GDM1 (cell line): ENCODE results near the gene SRRM3.
A peak's percentile ranks its signal among the peaks of the same experiment; 100 is the strongest.
"Not testable (repeated sequence)": the region's sequence is repeated elsewhere in the genome, so short reads cannot be mapped to it uniquely, and the experiment has no call there.

Experiments used
- DNase-seq: peaks from one replicate; lab custom pipeline; 2025; lab: John Stamatoyannopoulos, UW

SRRM3 gene, protein sequence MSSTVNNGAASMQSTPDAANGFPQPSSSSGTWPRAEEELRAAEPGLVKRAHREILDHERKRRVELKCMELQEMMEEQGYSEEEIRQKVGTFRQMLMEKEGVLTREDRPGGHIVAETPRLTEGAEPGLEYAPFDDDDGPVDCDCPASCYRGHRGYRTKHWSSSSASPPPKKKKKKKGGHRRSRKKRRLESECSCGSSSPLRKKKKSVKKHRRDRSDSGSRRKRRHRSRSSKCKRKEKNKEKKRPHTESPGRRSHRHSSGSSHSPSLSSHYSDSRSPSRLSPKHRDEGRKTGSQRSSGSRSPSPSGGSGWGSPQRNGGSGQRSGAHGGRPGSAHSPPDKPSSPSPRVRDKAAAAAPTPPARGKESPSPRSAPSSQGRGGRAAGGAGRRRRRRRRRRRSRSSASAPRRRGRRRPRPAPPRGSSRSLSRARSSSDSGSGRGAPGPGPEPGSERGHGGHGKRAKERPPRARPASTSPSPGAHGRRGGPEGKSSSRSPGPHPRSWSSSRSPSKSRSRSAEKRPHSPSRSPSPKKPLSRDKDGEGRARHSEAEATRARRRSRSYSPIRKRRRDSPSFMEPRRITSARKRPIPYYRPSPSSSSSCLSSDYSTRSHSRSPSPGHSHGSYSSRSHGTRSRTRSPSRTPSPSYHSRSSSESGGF

DNA sequence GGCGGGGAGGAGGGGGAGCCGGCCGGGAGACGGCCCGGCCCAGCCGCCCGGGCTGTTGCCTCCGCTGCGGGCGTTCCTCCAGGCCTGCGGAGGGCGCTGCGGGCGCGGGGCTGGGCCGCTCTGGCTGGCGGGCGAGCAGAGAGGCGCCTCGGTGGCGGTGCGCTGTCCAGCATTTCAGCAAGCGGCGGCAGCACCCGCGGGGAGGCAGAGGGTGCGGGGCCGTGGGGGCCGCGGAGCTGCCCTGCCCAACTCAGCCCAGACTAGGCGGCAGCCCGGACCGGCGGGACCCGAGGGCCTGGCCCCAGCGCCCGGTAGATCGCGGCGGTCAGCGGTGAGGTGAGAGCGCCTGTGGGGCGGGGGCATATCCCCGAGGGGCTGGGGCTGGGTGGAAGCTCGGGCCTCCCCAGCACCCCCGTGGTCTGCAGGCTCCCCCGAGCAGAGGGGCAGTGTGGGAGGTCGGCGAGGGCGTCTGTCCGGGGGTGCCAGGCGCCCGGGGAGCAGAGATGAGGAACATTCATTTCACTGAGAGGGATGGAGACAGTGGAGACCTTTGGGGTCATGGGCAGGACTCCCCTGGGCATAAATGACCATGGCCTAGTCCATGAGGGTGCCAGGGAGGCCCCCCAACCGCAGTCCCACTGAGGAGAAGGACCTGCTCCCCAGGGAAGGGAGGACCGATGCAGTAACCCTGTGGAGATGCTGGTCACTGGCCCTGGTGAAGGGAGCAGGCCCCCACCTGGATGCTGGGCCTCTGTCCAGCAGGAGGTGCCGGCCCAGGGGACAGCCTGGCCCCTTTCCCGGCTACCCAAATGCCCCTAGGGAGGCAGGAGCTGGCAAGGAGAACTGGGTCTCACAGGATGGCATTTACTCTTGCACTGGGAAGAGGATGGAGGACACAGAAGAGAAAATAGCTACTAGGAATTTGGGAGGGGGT is at the start of gene SRRM3:
SRRM3 (plus strand) TSS at position 165 of the 934 bp plus-strand sequence. CDS start 33,171 bp downstream, outside the sequence.
- peak; percentile 58 for DNase-seq

DNA sequence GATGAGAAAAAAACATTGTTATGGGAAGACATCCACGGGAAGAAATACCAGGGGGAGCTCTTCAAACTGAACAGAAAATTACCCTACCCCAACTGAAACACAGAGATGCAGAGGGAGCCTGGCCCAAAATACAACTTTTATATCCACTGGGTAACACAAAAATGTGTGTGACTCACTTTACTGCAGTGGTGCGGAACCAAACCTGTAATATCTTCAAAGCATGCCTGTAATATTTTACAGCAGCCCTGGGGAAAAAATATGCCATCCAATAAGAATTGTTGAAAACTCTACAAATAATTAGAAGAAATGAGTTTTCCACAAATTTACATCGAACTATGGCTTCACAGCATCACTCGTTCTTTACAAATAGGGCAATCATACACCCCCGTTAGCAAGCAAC is 49.8 kb upstream of the SRRM3 start:
- DNase-seq, result no peak

DNA sequence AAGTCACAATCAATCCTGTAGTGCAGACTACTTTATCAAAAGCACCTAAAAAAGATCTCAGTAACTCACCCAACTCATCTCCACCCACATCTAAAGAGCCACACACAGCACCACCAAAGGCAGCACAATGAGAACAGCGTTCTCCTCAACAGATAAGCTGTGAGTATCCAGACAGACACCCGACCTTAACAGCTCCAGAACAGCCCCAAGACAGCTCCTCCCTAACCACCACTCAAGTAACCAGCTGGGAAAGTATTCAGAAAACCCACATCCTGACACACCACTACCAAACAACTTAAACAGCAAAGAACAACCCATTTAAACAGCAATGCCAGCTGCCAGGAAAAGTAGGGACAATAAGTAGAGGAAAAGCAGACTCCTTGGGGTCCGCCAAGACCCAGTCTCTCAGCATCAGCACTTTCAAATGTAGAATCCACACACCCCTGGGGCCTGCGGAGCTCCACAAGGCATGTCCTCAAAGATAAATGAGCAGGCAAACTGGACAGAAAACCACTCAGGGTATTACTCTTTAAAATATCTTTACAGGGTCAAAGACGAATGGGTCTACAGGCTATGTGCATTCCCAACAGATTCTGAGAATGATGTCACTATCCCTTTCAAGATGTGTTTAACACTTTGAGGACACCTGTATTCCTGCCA is 48.0 kb upstream of the SRRM3 start:
- not testable (repeated sequence) for DNase-seq

DNA sequence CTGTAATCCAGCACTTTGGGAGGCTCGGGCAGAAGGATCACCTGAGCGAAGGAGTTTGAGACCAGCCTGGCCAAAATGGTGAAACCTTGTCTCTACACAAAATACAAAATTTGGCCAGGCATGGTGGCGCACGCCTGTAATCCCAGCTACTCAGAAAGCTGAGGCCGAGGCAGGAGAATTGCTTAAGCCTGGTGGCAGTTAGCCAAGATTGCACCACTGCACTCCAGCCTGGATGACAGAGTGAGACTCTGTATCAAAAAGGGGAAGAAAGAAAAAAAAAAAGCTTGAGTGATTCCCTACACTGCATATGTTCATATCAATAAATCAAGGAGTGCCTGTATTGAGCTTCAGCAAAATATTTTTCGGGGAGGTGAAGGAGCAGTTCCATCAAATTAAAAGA is 45.8 kb upstream of the SRRM3 start:
- DNase-seq, result peak; percentile 49

DNA sequence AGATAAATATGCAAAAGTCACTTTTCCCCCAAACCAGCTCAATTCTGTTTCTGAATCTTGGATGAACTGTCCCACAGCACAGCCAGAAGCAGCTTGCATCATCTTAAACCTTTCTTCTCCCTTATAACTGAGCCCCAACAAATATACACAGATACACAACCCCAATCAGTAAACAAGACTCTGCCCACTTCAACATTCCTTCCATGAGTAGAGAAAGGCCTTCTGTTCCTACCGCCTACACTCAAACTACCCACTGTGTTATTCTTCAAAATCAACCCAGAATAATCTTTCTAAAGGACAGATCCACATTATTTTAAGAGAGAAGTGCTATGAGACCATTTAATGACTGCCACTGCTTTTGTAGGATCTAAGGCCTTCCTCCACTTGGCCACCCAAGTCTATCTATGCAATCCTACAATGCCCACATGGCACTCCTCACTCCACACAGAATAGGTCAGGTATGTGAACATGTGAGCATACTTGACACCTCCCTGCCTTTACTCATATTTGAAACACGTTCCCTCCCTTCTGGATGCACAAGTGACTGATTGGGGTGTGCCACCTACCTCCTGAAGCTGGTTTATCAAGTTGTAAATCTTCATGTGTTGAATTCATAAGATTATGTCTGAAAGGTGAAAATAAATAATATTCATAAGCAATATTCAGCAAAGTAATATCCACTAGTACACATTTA is 44.6 kb upstream of the SRRM3 start:
- not testable (repeated sequence) for DNase-seq

DNA sequence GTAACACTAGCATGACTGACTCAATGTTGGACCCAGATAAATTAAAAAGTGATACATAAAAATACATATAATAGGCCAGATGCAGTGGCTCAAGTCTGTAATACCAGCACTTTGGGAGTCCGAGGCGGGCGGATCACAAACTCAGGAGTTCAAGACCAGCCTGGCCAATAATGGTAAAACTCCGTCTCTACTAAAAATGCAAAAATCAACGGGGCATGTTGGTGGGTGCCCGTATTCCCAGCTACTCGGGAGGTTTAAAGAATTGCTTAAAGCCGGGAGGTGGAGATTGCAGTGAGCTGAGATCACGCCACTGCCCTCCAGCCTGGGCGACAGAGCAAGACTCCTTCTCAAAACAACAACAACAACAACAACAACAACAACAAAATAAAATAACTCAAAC is 43.3 kb upstream of the SRRM3 start:
- not testable (repeated sequence) for DNase-seq

DNA sequence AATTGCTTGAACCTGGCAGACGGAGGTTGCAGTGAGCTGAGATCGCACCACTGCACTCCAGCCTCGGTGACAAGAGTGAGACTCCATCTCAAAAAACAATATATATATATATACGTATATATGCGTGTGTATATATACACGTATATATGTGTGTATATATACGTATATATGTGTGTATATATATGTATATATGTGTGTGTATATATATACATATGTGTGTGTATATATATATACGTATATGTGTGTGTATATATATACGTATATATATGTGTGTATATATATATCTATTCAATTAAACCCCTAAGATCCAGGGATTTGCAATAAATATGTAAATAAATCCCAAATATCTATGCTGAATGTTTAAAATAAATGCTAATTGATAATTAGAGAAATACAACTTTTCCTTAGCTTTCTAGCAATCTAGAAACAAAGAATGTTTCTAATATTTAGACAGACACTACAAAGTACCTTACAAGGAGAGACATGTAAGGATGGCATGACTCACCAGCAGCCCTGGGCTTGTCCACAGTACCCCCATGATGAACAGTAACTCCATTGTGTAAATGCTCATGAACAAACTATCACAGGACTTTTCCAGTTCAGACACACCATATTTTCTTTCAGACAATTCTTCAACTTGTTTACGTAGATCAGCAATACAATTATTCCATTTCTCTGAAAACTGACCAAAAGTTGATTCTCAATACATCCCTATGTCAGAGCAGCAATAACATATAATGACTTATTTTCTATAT is 39.1 kb upstream of the SRRM3 start:
- DNase-seq, result not testable (repeated sequence)

DNA sequence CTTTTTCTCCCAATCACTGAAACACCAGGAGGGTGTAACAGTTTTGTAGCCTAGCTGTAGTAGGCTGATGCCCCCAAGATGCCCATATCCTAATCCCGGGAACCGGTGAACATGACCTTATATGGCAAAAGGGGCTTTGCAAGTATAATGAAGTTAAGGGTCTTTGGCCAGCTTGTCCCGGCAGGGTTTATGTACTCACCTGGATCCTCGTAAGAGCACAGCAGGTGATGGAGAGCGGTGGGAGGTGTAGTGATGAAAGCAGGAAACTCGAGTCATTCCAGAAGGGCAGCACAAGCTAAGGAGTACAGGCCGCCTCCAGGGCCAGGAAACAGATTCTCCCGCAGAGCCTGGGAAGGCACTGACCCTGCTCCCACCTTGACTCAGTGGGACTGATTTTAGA is 37.9 kb upstream of the SRRM3 start:
- DNase-seq, result not testable (repeated sequence)

DNA sequence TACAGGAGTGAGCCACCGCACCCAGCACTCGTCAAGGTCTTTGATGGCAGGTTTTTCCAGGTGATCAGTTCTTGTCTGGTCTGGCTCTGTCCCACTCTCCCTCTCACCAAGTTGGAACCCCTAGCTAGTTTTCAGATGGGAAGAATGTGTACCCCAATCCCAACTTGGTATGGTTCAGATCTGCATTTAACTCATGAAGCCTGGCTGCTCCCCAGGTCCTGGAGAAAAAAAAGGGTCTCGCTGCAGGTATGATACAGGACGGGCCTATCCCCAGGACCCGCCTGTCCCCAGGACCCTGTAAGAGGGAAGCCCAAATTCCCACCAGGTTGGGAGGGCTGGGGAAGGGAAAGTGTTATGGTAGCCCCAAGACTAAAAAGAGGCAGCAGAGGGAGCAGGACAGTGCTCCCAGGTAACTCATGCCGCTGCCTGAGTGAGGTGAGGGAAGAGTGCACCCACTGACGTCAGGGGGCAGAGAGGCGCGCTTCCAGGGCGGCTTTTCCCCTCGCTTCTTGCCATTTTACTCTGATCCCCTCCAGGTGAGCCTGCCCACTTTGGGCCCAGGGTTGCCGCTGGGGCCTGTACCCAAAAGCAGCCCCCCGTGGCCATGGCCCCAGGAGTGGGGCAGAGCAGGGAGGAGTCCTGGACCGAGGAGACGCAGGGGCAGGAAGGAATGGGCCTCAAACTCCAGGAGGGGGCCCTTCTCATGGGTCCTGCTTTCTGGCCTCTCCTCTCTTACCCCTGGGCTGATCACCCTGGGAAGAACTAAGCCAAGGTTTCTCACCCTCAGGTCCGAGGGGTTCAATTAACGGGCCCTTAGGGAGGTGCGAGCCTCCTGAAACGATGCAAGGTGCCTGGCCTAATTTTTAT is 36.4 kb upstream of the SRRM3 start:
- DNase-seq, result no peak

DNA sequence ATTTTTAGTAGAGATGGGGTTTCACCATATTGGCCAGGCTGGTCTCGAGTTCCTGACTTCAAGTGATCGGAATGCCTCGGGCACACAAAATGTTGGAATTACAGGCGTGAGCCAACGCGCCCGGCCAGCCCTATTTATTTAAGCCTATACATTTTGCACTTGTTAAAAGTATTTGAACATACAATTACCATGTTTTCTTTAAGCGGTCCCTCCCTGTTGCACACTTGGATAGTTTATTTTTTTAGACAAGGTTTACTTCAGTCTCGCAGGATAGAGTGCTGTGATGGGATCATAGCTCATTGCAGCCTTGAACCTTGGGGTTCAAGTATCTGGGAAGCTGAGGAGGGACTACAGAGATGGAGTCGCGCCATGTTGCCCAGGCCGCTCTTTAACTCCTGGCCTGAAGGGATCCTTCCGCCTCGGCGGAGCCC is 35.7 kb upstream of the SRRM3 start:
- DNase-seq, result no peak

DNA sequence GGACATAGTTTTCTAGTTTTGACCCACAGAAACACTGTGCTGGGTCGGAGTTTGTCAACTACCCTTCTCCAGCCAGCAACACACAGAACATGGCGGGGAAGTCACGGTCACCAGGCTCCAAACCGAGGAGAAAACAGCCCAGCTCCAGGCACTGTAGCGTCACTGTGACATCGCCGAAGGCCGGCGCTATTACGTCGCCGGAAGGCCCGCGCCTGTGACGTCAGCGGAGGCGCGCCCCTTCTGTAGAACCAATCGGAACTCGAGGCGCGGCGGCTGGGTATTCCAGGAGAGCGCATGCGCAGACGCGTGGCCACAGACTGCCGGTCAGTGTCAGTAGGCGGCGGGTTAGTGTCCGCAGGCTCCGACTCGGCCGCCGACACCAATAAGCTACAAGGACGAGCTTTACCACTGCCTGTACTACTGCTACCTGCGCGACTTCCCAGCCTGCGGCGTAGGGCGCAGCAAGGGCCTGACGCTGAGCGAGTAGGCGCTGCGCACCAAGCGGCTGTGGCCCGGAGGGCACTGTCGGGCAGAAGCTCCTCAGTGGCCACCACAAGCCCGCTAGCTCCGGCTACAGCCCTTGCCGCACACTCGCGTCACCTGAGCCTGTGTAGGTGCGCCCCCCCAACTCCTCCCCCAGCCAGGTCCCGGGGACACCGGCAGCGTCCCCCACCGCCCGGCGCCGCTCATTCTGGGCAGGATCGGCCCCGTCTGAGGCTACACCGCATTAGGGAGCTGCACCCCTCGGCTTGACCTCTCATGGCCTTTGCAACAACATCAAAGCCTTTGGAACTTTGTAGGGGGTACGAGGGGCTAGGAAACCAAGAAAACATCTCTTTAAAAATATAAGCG is 35.1 kb upstream of the SRRM3 start:
- peak; percentile 85 for DNase-seq

DNA sequence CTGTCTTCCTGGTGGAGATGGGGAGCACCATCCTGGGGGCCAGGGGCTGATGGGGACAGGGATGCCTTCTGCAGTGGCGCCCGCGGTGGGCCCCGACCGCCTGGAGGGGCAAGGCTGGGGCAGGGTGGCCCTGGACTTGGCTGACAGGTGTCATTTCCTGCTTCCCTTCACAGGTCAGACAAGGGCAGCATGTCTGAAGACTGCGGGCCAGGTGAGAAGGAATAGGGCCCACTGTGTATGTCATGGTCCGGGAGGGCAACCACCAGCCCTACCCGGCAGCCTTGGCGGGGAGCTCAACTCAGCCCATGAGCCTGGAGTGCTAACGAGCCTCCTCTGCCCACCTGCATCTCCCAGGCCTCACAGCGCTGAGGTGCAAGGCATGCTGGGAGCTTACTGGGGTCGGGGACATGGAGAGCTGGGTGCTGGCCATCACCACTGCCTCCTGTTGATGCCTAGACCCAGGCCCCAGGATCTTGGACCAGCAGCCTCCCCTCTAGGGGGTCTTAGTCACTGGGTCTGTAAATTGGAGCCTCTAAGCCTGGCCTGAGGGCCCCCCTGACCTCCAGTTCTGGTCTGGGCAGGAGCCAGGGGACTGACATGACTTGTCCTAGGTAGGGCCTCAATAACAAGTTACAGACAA is 28.0 kb upstream of the SRRM3 start:
- no peak for DNase-seq

DNA sequence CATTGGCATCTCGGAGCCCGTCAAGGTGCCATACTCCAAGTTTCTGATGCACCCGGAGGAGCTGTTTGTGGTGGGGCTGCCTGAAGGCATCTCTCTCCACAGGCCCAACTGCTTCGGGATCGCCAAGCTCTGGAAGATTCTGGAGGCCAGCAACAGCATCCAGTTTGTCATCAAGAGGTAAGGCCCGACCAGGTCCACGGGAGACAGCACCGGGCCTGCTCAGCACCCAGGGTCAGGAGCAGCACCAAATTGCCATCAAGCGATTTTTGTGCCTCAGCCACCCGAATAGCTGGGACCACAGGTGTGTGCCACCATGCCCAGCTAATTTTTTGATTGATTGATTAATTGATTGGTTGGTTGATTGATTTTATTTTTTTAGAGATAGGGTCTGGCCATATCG is 24.7 kb upstream of the SRRM3 start:
- not testable (repeated sequence) for DNase-seq

DNA sequence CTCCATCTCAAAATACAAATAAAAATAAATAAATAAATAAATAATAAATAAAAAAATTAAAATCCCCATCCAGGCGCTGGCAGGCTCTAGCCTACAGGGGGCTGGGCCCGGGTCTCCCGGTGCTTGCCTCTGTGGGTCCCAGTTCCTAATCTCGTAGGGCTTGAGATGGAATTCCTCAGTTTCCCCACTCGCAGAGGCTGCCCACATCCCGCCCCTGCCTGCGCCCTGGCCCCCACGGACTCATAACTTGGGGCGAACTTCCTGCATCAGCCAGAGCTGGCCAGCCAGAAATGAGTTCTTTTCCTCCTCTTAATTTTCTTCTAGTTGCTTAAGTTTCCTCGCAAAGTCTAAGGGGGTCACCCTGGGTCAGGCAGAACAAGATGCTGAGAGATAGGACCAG is 22.0 kb upstream of the SRRM3 start:
- DNase-seq, result no peak

DNA sequence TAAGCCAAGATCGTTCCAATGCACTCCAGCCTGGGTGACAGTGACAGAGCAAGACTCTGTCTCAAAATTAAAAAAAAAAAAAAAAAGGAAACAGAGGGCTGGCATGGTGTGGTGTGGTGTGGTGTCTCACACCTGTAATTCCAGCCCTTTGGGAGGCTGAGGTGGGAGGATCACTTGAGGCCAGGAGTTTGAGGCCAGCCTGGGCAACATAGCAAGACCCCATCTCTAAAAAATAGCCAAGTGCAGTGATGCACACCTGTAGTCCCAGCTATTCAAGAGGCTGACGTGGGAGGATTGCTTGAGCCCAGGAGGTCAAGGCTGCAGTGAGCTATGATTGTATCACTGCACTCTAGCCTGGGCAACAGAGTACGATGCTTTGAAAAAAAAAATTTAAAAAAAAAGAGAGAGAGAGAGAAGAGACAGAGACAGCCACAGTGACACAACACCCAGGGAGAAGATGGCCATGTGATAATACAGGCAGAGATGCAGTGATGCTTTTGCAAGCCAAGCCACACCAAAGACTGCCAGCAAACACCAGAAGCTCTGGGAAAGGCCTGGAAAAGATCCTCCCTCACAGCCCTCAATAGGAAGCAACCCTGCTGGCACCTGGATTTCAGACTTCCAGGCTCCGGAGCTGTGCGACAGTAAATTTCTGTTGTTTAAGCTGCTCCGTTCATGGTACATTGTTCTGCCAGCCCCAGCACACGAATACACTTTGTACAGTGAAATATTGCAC is 19.3 kb upstream of the SRRM3 start:
- DNase-seq, result no peak

DNA sequence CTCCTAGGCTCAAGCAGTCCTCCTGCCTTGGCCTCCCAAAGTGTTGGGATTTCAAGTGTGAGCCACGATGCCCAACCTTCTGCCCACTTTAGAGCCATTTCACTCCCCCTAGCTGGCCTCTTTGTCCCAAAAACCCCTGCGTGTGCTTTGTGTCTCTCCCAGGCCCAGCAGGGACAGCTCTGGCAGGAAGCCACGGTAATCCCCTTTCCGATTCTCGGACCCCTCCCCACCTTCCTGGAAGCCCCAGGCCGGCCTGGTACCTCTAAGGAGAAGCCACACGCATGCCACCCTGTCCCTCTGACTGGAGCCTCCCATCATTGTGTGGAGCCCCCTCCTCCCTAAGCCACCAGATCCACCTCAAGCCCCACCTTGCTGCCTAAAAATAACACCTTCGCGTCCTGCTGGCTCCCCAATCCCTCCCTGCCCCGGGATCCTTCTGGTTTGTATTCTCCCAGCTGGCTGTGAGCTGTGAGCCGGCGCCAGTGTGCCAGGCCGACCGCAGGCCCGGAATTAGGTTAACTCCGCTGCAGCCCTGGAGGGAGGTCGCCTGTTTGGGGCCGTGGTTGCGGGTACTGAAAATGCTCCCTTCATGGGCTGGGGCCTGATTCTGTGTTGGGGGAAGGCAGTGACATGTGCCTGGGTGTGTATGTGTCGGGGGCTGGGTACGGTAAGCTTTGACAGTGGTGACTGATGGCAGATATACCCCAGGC is 16.4 kb upstream of the SRRM3 start:
- no peak for DNase-seq

DNA sequence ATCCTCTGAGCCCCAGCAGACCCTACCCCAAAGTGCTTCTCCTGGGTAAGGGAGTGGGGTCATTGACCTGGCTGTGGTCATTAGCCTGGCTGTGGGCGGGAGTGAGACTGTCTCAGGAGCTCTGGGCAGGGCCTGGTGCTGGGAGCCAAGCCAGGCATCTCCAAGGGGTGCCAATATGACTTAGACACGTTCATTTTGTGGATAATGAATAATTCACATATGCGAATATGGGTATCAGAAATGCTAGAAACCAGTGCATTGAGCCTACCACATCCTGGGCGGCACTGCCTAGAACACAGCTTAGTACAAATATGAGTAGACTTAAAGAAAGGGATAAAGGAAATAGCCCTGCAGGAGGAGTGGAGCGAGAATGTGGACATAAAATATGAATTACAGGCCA is 14.4 kb upstream of the SRRM3 start:
- no peak for DNase-seq
